Smooth muscle cell of the brain vasculature (primary cell): Measurements from ENCODE around the gene CYB561D2.
A peak's percentile ranks its signal among the peaks of the same experiment; 100 is the strongest.

Source experiments
- DNase-seq: peaks from one replicate; pipeline ENCODE4 v3.0.0-alpha.2; 2012; ENCODE audit warnings: low read depth, low spot score

Gene CYB561D2

DNA sequence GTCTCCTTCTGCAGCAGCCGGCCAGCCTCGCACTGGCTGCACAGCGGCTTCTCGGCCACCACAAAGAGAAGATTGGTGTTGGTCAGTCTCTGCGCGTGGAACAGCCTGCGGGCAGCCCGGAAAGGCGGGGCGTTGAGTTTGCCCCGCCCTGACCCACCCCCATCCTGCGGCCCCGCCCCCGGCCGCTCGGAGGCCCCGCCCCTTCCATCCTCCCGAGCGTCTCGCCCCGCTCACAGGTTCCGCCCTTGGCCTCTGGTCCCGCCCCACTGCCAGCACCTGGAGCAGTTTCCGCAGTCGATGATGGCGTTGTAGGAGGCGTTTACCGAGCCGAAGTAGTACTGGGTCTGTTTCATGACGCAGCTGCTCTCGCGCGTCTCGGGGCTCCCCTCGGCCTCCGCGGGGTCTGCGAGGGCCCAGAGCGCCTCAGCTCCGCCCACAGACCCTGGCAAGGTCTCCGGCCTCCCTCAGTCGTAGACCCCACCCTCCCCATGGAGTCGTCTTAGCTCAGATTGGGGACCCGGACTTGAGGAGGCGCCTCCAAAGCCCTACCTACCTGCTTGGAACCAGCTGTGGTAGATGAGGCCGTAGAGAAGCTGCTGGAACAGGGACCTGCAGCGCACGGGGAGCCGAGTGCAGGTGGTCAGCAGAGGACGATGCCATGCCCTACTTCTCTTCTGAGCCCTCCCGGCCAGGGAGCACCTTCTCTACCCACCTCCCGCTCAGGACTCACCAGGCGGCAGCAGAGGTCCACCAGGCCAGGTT, 14.6 kb downstream of the CYB561D2 start:
- no peak for DNase-seq

DNA sequence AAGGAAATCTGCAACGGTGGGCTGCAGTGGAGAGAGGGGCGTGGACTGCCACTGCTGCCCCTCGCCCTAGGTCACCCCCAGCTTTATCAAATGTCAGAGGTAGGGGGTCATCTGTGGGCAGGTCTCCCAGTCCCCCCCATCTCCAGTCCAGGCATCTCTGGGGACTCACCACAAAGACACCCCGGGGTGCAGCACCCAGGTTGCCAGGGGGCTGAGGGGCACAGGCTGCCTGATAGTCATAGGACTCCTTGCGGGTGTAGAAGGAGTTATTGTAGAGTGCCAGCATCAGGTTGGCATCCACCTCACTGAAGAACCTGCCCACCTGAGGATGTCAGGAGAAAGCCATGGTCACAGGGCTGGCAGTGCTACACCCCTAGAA, 15.2 kb downstream of the CYB561D2 start:
- DNase-seq = no peak

DNA sequence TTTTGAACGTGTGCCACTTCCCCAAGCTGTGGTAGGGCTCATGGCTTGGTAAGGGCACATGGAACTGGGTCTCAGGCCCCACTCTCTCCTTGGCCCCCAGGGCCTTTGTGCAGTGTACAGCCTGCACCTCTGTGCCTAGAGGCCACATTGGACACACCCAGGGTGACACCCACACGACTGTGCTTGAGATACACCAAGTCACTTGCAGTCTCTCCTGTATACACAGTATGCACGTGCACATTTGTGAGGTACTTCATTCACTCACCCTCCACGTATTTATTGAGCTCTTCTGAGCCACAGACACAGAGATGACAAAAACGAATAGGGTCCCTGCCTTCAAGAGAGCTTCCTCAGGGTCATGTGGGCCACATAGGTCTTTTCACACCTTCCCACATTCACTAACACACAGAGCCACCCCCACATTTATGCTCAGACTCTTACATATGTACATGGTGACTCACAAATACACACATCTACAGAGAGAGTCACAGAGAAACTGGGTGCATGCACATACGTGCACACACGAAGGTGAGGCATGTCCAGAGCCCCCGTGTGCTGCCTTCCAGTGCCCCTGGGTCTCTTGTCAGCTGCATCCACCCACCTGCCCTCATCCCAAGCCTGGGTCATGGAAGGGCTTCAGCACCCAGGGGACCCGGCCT, 18.5 kb downstream of the CYB561D2 start:
- no peak for DNase-seq

DNA sequence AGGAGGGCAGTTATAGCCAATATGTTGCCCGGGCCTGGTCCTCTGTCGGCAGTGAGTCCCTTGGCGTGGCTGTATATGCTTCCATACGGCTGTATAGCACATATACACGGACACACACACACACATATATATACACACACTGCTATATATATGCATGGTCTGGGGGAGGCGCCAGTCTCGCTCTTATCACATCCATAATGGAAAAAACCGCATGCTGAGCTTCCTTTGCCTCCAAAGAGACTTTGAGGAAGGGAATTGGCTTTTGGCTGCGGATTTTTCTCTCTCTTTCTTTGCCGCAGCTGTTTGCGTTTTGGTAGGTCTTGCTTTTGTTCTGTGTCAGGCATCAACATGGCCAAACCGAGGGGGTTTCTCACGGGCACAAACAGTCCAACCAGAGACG, 19.9 kb downstream of the CYB561D2 start:
- DNase-seq = no peak

DNA sequence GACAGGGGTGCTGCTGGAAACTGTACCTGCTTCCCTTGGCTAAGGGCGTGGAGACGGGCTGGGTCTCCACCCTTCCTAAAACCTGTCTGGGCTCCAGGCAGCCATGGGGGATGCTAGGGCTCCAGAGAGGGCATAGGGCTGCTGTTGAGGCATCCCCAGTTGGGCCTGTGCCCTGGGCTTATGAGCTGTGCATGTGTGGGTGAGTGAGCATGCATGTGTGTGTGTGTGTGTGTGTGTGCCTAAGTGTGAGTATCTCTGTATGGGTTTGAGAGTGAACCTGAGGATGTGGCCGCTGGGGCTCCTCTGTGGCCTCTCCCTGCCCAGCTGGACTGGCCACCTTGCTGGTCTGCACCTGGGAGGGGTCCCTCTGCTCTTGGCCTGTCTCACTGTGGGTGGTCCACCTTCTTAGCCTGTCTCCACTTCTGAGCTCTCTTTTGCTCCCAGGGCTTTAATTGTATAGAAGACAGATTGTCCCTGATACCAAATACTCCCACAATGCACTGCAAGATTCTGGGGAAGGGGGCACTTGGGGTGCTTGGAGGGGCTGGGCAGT, 20.5 kb downstream of the CYB561D2 start:
- no peak for DNase-seq

DNA sequence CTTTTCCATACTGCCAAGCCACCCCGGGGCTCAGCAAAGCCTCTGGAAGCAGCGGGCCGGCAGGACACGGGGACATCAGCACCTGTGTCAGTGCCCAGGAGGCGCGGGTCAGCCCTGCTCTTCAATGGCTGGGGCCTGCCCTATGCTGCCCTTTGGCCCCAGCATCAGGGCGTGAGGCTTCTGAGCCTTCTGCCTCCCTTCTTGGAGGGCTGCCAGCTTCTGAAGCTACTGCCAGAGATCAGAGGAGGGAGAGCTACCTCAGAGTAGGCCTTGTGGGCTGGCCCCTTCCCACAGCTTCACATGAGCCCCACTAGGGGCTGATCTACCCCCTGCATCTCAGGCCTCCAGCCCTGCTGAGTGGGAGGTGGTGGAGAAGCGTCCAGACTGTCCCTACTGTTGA, 21.7 kb downstream of the CYB561D2 start:
- no peak for DNase-seq

DNA sequence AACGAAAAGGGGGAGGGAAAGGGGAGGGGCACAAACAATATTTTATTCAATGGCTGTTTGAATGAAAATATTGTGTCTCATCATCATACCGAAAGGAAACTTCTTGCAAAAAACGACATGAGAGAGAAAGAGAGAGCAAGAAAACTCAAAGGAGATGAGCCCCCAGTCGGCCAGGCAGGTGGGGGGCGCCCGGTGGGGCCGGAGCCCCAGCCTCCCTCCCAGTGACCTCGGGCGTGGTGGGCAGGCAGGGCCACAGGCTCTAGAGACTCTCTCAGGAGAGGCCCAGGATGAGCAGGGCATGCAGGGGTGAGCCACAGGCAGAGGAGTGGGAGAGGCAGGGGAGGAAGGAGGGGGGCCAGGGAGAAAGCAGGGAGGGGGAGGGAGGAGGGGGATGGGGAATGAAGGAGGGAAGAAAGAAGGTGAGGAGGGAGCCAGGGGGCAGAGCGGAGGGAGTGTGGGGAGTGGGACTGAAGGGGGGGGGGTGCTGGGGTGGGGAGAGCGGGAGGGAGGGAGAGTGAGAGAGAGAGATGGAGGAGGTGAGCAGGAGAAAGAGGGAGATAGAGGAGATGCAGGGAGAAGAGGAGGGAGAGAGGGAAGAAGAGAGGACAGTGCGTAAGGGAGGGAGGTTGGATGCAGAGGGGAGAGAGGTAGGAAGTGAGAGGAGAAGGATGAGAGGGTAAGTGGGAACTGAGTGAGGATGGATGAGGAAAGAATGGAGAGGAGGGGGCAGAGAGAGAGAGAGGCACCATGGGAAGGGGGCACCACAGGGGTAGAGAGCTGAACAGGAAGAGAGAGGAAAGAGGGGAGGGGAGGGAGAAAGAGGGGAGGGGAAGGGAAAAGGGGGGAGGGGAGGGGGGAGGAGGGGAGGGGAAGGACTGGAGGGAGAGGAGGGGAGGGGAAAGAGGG, 22.7 kb downstream of the CYB561D2 start:
- DNase-seq = no peak

DNA sequence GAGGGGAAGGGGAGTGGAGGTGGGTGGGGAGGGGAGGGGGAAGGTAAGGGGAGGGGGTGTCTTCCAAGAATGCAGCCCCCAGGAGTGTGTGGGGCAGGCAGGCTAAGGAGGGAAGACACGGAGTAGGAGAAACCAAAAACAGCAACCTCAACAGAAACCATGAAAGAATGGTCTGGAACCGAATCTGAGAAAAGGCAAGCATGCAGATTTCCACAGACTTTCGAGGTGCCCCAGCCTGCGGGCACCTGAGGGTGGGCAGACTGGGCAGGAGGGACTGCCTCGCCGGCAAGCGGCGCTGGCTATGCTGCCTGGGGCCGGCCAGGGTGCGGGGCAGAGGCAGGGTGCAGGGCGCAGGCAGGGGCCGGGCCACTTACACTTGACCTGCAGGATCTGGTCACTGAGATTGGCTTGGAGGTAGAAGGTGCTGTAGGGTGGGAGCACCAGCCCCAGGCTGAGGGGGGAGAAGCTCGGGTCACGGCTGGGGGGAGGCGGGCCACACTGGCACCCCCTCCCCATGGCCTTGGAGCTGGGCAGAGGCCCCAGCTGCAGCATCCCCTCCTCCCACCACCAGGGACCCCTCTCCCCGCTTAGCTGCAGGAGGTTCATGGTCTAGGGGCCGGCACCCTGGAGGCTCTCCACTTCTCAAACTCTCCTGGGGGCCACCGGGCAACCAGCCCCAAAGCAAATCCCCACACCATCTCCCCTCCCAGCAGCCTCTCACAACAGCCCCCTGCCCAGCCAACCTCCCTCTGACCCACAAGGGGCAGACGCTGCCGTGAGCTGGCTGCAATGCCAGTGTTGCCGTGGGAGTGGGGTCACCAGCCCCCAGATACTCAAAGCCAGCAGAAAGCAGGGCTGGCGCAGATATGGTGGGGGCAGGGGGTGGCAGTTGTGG, 23.9 kb downstream of the CYB561D2 start:
- DNase-seq = no peak

DNA sequence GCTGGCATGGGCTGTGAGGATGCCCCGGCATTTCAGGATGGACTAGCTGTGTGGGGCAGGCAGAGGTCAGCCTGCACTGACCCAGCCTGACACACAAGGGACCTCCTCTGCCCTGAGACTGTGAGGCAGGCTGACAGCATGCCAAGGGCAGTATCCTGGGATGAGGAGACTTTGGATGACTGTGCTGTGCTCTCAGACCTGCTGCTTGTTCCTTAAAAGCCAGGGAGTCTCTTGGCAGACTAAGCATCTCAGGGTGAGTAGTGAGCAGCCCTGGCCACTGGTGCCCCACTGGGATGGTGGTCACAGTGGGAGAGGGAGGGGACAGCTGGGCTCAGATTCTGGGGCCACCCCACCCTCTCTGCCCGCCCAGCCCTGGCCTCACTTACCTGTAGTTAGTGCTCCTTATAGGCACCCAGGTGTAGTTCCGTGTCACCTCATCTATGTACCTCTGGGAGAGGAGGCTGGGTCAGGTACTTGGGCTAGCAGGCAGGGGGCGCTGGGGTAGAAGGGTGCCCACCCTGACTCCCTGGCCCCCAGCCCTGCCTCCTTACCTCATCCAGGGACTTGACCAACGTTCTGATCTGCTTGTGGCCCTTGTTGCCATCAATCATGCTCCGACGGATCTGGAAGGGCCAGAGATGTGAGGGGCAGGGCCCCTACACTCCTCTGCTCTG, 24.7 kb downstream of the CYB561D2 start:
- DNase-seq = no peak

DNA sequence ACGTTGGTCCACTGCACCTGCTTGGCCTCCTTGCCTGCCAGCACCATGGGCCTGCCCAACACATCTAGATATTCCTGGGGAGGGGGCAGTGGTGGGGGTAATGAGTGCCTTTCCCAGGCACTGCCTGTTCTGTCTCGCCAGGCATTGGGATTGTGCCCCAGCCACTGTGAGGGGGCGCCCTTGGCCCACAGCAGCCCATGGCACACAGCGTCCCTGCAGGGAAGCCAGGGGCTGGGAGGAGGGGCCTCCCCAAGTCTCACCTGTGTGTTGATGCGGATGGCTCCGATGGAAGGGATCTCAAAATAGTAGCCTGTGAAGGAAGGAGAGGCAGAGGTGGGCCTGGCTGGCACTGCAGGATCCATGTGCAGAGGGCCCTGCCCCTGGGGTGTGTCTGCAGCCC, 27.4 kb downstream of the CYB561D2 start:
- DNase-seq = no peak

DNA sequence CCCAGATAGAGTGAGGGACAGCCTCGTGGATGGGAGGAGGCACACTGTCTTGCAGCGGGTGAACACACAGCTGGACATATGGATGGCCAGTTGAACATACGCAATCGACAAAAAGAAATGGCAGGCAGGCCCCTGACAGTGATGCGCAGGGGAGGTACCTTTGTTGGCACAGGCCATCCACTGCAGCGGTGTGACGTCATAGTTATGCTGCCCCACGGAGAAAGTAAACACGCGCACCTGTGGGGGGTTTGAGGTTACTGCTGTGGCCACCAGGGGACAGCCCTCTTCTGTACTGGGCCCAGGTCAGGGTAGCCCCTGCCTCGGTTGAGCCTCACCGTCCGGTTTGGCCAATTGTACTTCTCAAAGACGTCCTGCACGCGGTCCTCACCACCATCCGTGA, 28.1 kb downstream of the CYB561D2 start:
- DNase-seq = no peak

DNA sequence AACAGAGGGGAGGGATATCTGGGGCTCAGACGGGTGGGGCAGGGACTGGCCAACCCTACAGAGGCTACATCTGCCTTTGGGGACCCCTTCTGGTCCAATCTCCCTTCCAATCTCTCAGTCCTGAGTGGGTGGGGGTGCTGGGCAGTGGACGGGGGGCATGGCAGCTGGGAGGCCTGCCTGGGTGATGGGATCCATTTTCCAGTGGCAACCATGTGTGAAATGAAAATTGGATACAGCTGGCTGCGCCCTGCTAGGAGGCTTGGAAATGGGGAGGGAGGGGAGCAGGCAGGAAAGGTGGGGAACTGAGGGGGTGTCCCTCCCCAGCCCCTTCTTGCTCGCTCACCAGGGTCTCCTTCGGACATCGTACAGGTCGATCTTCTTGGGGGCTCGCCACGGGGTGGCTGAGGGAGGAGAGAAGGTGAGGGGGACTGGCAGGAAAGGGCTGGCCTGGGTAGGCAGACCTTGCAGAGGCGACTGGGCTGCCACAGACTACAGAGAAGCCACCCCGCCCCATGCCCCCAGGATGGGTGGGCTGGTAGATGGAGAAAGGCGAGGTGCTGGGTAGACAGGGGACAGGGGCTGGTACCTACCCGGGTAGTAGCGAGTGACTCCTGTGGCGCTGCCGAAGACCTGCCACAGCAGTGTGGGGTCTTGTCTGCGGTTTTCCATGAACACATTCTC, 29.9 kb downstream of the CYB561D2 start:
- no peak for DNase-seq

DNA sequence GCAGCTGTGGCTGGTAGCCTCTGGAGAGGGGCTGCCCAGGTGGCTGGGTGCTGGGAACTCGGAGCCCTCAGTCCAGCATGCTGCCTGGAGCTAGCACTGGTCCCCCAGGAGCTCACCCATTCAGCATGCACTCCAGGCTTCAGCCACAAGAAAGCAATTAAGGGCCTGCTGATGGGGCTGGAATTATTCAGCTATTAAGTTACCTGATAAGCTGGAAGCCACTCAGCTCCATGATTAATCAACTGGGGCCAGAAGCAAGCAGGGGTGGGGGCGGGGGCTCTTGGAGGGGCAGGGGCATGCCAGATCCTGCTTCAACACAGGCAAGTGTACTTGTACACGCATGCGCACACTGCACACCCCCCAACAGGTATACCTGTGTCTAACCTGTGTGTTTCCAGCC, 30.7 kb downstream of the CYB561D2 start:
- DNase-seq = no peak

DNA sequence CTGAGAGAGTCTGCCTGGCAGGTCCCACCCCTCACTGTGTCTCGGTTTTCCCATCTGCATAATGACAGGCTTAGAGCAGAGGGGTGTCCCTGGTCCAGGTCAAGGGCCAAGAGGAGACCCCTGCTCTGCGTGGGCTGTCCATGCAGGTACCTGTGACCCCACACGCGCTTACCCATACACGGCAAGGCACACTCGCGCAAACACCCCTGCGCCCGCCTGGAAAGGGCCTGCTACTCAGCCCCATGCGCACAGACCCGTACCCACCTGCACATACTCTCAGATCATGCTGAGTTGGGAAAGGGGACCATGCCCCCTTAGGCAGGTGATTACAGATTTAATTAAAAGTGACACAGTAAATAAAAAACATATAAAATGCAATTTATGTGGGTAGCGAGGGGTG, 32.1 kb downstream of the CYB561D2 start:
- DNase-seq = no peak

DNA sequence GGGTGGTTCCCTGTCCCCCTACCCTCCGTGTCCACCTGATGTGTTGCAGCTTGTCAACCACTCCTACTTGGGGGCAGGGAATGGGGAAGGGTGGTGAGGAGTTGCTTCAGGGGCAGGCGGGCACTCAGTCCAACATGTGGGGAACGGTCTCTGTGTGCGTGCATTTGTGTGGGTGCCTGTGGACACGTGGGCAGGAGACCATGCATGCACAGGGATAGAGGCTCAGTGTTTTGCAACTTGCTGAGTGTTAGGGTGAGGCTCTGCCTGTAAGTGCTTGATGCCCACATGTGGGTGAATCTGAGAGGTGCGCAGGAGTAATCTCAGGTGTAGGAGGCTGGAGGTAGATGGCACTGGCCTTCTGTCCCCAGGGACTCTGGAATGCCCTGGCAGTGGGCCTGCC, 33.1 kb downstream of the CYB561D2 start:
- no peak for DNase-seq

DNA sequence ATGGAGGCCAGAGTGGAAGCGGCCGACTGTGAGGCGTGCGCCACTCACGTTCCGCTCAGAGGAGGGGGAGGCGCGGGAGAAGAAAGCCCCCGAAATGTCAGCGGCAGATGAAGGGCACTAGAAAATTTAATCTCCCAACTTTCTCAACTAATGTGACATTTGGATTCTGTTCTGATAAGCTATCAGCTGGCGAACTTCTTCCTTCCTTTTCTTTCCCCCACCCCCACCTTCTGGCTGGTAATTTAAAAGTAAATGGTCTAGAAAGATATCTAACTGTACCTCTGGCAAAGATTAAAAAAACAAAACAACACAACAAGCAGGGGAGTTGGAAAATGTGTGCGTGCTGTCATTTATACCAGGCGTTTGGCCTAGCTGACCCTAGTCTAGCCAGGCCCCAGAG, 35.1 kb downstream of the CYB561D2 start:
- DNase-seq = no peak

DNA sequence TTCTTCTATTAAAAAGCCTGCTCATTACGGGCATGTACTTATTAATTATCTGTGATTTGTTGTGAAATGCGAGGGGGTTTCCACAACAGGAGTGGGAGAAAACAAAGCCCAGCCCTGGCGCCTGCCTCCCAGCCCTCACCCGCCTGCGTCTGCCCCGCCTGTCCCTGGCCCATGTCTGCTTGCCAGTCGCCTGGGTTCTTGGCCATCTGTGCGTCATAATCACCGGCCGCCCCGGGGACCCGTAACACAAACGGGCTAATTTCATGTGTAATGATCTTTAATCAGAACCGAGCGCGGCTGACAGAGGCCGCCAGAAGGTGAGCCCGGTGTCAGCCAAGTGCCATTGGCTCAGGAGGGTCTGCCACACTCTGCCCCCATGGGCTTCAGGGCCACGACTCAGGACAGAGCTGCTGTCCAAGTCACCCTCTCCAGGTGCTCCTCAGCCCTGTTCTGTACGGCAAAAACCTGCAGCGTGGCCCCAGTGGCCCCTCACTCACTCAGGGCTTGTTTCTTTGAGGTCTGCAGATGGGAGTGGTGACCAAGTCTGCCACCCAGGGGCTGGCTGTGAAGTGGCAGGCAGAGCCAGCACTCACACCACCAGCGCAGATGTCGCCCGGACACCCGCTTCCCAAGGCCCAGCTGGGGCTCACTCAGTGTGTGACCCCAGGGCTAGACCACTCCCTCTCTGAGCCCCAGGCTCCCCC, 37.5 kb downstream of the CYB561D2 start:
- no peak for DNase-seq

DNA sequence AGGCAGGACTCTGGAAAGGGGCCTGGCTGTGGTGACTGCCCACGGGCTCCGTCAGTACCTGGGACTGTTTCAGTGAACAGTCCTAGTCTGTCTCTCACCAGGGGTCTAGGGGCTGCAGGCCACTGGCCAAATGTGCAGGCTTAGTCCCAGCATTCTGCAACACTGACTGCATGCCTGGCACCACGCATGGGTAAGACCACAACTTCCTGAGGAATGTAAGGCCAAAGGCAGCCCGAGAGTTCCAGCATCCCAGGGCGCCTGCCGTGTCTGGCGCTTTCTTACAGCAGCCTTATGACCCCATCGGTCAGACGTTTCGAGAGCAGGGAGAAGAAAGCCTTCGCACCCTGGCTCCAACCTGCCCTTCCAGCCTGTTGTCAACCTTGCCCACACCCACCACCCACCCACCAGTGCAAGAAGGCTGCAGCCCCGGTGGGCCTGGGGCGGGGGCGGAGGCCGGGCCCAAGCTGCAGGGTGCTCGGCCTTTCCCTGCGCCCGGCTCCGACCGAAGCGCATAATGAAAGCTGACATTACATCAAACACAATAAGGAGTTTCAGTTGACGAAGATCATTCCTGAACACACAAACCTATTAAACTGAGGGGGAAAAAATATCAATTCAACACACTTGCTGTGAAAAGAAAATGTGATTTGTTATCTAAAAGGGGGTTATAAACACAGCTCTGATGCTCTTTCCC, 38.2 kb downstream of the CYB561D2 start:
- DNase-seq = peak; percentile 37

DNA sequence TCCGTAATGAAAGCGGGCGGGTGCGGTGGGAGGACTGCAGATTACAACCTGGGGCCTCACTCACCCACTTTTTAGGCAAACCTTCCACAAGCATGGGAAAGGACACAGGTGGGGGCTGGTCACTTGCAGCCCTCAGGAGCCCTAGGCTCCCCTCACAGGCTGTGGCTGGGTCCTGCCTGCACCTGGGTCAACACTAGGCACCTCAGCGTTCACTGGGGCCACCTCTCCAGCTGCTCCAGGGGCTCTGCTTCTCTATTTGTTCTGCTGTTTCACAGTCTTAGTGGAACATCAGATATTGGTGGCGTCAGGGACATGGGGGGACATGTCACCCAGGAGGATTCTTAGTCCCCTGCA, 38.7 kb downstream of the CYB561D2 start:
- no peak for DNase-seq
